T47D (cell line): Measurements from ENCODE around the gene ARHGEF3.

ENCODE experiments used
- DNase-seq, 2 experiments: peaks; one replicate each; pipeline versions ENCODE4 v3.0.0 to v3.0.0-alpha.2; 2011 to 2012; ENCODE audit warnings: low read depth in 1 of 2, low spot score in 1 of 2
- JUND ChIP-seq: IDR thresholded peaks from 2 replicates; pipeline ENCODE4 v1.6.1; 2012; ENCODE audit warnings: low read depth
- in situ Hi-C: cut with HindIII; loops from 2 replicates; pipeline ENCODE4 v1.10.0; 2016; ENCODE audit warnings: low sequenced_read_pairs, low pct_unique_long_range_greater_than_20kb

Gene ARHGEF3

GRCh38 chr3:56801662-56802377 is at the start of gene ARHGEF3:
Gene ARHGEF3 (minus strand): TSS chr3:56801949. CDS start chr3:56801798, 151 bp downstream.
- in situ Hi-C loops = no loop called here
- peak; percentile 55 to 75 for DNase-seq
- TF ChIP-seq JUND = no peak

- in situ Hi-C loops = no loop called here
- no peak for DNase-seq
- TF ChIP-seq JUND = no peak
Measured at GRCh38 chr3:56849698-56850097, 47.9 kb upstream of the ARHGEF3 start.

GRCh38 chr3:56845505-56845904 is 43.8 kb upstream of the ARHGEF3 start:
- TF ChIP-seq JUND = no peak
- DNase-seq = no peak
- in situ Hi-C loops = no loop called here

GRCh38 chr3:56844536-56844935 is 42.8 kb upstream of the ARHGEF3 start:
- no peak for DNase-seq
- TF ChIP-seq JUND = no peak
- in situ Hi-C loops = no loop called here

GRCh38 chr3:56839784-56840715 is 38.3 kb upstream of the ARHGEF3 start:
- DNase-seq = peak in 1 of 2 experiments; percentile 5
- in situ Hi-C loops = no loop called here
- no peak for TF ChIP-seq JUND

- in situ Hi-C loops = no loop called here
Measured at GRCh38 chr3:56838448-56838847, 36.7 kb upstream of the ARHGEF3 start.

GRCh38 chr3:56837196-56837955 is 35.6 kb upstream of the ARHGEF3 start:
- no peak for DNase-seq
- no peak for TF ChIP-seq JUND

More at GRCh38 chr3:56838448-56838847, 36.7 kb upstream of the ARHGEF3 start:
- no peak for DNase-seq
- no peak for TF ChIP-seq JUND

GRCh38 chr3:56836276-56837163 is 34.8 kb upstream of the ARHGEF3 start:
- no peak for DNase-seq
- TF ChIP-seq JUND = no peak
- in situ Hi-C loops = no loop called here

More at GRCh38 chr3:56837196-56837955, 35.6 kb upstream of the ARHGEF3 start:
- in situ Hi-C loops = no loop called here

- TF ChIP-seq JUND = no peak
- in situ Hi-C loops = no loop called here
- DNase-seq = no peak
Measured at GRCh38 chr3:56835650-56836227, 34.0 kb upstream of the ARHGEF3 start.

- in situ Hi-C loops = no loop called here
- DNase-seq = no peak
- no peak for TF ChIP-seq JUND
Measured at GRCh38 chr3:56833536-56833935, 31.8 kb upstream of the ARHGEF3 start.

- in situ Hi-C loops = no loop called here
- no peak for TF ChIP-seq JUND
- no peak for DNase-seq
Measured at GRCh38 chr3:56833022-56833421, 31.3 kb upstream of the ARHGEF3 start.
